Mononuclear cell (primary cell): ENCODE measurements around the gene TLK2. TPM values are rescaled to one million over a fixed set of nuclear protein-coding genes. Genes with fewer than 3 reads are reported as not detected.
"Not testable (repeated sequence)": the region's sequence is repeated elsewhere in the genome, so short reads cannot be mapped to it uniquely, and the experiment has no call there.

ENCODE experiments used
- H3K27me3 ChIP-seq: 2 replicates; pipeline ENCODE4 v1.6.0; 2011; ENCODE audit warnings: low read length, control low read depth; ENCODE audit not compliant: insufficient read depth
- H3K4me1 ChIP-seq: 2 replicates; pipeline ENCODE4 v1.5.1; 2011; ENCODE audit warnings: mild to moderate bottlenecking, low read length, control low read depth; ENCODE audit not compliant: insufficient read depth
- H3K4me3 ChIP-seq: 2 replicates; pipeline ENCODE4 v1.5.1; 2011; ENCODE audit warnings: mild to moderate bottlenecking, low read length, moderate library complexity
- H3K9me3 ChIP-seq: 2 replicates; pipeline ENCODE4 v1.5.1; 2011; ENCODE audit warnings: low read depth, mild to moderate bottlenecking, control low read depth, low read length
- total RNA-seq: library from RNA; depleted of rRNA; stranded (reverse); fragments of >200 nt; gene quantifications from one replicate; pipeline ENCODE4 v1.2.3, GENCODE V29; 2012

The TLK2 gene
- total RNA-seq, 1 donor, result 69.5 TPM

DNA sequence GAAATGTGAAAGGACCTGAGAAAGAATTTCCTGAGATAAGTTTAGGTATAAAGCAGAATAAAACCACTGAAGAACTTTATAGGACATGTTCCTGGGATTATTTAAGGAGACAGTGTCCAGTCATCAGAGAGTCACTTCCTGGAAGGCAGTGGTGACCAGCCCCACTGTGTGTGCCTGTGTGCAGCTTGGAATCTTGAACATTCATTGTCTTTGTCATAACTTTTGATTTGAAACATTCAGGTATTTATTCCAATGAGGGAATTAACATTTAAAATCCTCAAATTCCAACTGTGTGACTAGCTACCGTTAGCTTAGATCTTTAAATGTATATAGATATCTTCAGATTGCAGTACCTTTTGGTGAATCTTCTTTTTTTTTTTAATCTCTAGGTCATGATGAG is 87.2 kb downstream of the TLK2 start:
- H3K27me3 ChIP-seq, result no peaks in the 10 kb centered on the region
- H3K4me1 ChIP-seq, result no peaks in the 10 kb centered on the region
- no peak overlapping the region for H3K4me3 ChIP-seq
- no peaks in the 10 kb centered on the region for H3K9me3 ChIP-seq

DNA sequence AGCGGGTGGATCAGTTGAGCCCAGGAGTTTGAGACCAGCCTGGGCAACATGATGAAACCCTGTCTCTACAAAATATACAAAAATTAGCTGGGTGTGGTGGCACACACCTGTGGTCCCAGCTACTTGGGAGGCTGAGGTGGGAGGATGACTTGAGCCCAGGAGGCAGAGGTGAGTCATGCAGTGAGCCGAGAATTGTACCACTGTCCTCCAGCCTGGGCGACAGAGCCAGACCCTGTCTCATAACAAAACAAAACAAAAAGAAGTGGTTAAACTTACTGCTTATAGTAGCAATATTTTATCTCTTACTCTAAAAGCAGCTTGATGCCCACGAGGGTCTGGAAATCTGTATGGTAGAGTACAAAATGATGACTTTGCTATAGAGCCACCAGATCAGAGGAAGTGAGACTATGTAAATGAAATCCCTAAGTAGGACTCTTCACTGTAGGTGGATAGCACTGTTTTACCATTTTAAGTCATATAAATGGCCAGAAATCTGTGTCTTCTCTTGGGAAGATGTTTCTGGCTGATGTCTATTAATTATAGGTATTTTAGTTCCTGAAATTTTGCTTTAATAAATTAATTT is 88.5 kb downstream of the TLK2 start:
- H3K27me3 ChIP-seq, result no peaks in the 10 kb centered on the region

DNA sequence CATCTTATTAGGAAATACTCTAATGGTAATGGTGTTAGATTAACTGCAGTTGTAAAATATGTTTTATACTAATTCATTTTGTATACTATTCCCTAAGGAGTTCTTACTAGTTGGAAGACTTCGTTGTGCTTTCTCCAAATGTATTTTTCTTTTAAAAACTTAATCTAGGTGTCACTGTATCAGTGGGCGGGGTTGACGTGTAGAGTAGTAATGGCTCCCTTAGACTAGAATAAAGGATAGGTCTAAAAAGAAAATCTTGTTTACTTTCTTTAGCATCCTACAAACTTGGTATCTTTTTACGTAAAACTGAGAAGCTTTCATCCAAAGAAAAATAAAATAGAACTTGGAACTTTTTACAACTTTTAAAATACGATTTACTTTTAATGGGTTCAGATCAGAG is 93.9 kb downstream of the TLK2 start:
- Histone ChIP-seq H3K4me3 (no peak overlapping the region), H3K9me3 (no peaks in the 10 kb centered on the region), H3K4me1 (no peaks in the 10 kb centered on the region), H3K27me3 (no peaks in the 10 kb centered on the region)

More for the DNA sequence above, 88.5 kb downstream of the TLK2 start:
- H3K4me1 ChIP-seq, result no peaks in the 10 kb centered on the region
- no peaks in the 10 kb centered on the region for H3K9me3 ChIP-seq
- H3K4me3 ChIP-seq, result no peak overlapping the region

DNA sequence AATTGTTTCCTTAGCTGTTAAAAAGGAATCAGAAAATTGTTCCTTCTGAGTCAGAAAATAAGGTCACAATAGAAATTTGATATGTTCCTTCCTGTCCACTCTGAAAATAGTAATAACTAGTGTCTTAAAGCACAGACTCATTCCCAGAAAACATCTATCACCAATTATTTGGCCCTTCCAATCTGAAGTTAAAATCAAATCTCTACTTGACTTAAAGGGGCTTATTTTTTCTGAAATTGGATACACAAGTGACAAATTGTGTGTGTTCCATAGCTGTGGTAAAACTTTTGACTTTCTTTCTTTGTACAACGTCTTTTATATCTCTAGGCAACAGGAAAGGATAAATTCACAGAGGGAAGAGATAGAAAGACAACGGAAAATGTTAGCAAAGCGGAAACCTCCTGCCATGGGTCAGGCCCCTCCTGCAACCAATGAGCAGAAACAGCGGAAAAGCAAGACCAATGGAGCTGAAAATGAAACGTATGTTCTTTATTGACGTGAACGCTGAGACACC is 94.3 kb downstream of the TLK2 start:
- Histone ChIP-seq H3K9me3 (no peaks in the 10 kb centered on the region), H3K4me3 (no peak overlapping the region), H3K27me3 (no peaks in the 10 kb centered on the region), H3K4me1 (no peaks in the 10 kb centered on the region)

DNA sequence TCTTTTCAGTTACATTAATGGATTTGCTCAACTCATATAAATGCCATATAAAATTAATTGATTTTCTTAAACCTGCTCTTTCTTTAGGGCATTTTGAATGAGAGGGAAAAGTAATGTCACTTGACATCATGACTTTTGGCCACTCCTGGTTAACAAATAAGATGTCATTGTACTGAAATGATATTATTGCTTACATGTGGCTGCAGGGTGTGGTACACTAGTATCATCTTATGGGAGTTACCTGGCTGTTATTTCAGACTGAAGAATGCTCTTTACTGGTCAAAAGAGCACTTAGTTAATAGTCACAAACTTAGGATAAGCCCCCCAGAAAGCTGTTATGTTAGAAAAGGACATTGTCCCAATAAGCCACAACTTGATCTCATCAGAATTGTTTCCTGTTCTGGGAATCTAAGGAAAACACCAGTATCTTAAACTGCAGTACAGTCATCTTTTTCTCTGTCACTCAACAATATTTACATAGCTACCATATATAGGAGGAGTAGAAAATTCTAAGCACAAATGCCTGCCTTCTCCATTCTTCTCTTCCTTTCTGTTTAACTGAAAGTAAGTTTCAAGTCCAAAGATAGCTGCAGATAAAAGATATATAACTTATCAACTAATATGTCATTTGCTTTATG is 95.0 kb downstream of the TLK2 start:
- H3K9me3 ChIP-seq, result no peaks in the 10 kb centered on the region
- H3K4me1 ChIP-seq, result no peaks in the 10 kb centered on the region
- H3K4me3 ChIP-seq, result no peak overlapping the region
- no peaks in the 10 kb centered on the region for H3K27me3 ChIP-seq

DNA sequence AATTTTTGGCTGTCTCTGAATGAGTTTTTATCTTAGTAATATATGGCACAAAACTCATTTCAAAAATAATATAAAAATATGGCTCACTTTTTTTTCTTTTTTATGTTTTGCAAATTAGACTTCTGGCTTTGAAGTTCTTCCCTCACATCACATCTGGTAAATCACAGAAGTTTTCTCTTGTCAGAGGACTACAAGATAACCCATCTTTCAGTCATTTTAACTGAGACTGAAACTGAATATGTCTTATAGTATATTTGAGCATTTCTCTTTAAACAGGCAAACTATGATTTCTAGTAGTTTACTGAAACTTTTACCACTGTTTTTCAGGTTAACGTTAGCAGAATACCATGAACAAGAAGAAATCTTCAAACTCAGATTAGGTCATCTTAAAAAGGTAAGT is 97.8 kb downstream of the TLK2 start:
- Histone ChIP-seq H3K9me3 (no peaks in the 10 kb centered on the region), H3K4me1 (no peaks in the 10 kb centered on the region), H3K27me3 (no peaks in the 10 kb centered on the region), H3K4me3 (no peak overlapping the region)

DNA sequence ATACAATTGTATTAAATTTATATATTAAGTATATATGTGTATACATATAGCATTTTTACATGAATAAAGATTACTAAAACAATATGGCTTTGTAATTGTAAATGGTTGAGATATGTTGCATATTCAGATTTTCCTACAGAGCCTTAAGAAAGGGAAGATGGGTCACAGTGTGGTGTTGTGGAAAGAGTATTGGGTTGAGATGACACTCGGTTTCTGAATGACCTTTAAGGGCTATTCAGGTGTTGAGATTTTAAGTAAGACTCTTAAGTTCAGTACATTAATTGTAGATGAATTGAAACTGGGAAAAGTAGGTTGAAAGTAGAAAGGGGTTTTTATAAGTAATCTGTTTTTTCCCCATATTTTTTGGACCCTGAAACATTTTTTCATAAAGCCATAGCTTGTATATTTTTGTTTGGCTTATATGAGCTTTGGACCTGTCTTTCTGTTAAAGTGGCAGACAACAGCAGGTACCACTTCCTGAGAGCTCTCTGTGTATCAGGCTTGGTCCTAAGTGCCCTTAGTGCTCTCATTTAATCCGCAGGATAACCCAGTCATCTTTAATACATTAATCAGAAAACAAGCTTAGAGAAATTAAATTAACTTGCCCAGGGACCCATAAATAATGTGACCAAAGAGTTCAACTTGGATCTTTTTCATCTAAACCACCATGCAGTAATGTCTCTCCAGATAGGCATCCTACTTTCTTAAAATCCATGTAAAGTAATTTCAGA is 100.3 kb downstream of the TLK2 start:
- no peaks in the 10 kb centered on the region for H3K4me1 ChIP-seq
- no peaks in the 10 kb centered on the region for H3K27me3 ChIP-seq
- no peaks in the 10 kb centered on the region for H3K9me3 ChIP-seq
- no peak overlapping the region for H3K4me3 ChIP-seq

DNA sequence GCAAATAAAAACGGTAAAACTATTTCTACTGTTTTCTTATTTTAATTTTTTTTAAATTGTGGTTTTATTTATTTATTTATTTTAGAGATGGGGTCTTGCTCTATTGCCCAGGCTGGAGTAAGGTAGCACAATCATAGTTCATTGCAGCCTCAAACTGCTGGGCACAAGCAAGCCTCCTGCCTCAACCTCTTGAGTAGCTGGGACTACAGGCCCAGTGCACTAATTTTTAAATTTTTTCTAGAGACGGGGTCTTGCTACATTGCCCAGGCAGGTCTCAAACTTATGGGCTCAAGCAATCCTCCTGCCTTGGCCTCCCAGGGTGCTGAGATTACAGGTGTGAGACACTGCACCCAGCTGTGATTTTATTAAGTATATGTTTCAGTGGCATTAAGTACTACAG is 102.3 kb downstream of the TLK2 start:
- H3K4me3 ChIP-seq, result no peak overlapping the region
- no peaks in the 10 kb centered on the region for H3K4me1 ChIP-seq
- H3K9me3 ChIP-seq, result no peaks in the 10 kb centered on the region
- no peaks in the 10 kb centered on the region for H3K27me3 ChIP-seq

DNA sequence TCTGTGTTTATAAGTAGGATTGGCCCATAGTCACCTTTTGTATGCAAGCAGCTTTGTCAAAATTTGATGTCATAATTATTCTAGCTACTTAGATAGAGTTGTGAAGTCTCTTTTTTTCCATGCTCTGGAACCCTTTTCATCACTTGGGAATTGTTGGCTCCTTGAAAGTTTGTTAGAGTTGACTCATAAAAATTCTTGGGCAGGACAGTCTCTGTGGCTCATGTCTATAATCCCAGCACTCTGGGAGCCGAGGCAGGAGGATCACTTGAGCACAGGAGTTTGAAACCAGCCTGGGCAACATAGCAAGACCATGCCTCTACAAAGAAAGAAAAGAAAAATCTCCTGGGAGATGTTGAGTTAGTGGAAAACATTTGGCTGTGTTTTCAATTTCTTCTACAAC is 103.1 kb downstream of the TLK2 start:
- H3K4me3 ChIP-seq, result no peak overlapping the region

DNA sequence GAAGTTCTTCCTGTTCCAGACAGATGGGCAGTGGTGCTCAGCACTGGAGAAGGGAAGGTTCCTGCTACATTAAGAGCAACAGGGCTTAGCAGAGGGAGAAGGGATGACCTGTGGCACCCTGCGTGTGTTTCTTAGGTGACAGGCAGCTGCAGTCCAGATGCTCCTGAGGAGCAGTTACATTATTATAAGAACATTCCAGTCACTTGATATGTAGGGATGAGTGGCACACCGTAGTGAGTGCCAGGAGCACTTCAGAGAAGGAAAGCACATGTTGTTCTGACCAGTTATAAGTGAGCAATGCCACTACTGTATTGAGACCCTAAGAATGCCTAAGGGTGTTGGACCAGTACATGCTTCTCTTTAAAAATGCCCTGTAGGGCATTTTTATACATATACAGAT is 108.9 kb downstream of the TLK2 start:
- Histone ChIP-seq H3K4me1 (no peaks in the 10 kb centered on the region), H3K4me3 (no peak overlapping the region), H3K27me3 (no peaks in the 10 kb centered on the region), H3K9me3 (no peaks in the 10 kb centered on the region)

More for the DNA sequence above, 103.1 kb downstream of the TLK2 start:
- no peaks in the 10 kb centered on the region for H3K27me3 ChIP-seq
- no peaks in the 10 kb centered on the region for H3K9me3 ChIP-seq
- H3K4me1 ChIP-seq, result no peaks in the 10 kb centered on the region

DNA sequence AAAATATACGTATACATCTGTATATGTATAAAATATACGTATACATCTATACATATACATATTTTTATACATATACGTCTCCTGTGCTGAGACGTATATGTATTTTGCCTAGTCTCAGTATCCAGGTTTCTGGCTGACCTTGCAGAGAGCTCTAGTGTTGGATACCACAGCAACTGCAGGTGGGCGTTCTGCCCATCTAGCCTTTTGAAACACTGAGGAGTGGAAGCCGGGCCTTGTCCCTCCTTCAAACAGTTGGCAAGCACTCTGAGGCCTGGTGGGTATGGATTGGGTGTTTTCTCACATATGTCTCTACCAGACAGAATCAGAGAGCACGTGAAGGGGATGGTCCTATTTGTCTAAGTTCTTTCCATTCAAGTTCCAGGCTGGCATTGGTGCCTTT is 109.5 kb downstream of the TLK2 start:
- no peaks in the 10 kb centered on the region for H3K9me3 ChIP-seq
- no peaks in the 10 kb centered on the region for H3K4me1 ChIP-seq
- H3K27me3 ChIP-seq, result no peaks in the 10 kb centered on the region
- no peak overlapping the region for H3K4me3 ChIP-seq

DNA sequence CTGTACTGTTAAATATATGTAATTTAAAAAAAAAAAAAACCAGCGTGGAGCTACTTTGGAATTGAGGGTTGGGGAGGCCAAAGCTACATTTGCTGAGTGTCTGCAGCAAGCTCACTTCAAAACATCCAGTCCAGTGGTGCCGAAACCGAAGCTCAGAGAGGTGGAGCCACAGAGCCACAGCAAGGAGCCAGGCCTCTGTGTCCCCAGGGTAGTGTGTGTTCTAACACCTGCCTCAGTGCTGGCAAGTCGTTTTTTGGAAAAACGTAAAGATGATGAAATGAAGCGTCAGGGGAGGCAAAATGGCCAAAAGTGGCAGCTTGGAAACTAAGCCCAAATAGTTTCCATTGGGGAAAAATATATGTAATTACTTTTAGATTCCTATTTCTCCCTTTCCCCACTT is 112.7 kb downstream of the TLK2 start:
- Histone ChIP-seq H3K4me3 (no peak overlapping the region), H3K27me3 (no peaks in the 10 kb centered on the region), H3K4me1 (no peaks in the 10 kb centered on the region), H3K9me3 (no peaks in the 10 kb centered on the region)

DNA sequence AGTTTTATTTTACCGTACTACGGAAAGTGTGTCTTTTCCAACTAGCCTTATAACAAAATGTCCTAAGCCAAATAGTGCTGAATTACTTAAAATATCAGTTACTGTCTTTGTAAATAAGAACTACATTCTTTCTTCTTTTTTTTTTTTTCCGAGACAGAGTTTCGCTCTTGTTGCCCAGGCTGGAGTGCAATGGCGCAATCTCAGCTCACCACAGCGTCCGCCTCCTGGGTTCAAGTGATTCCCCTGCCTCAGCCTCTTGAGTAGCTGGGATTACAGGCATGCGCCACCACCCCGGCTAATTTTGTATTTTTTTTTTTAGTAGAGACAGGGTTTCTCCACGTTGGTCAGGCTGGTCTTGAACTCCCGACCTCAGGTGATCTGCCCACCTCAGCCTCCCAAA is 113.2 kb downstream of the TLK2 start:
- H3K4me3 ChIP-seq, H3K27me3 ChIP-seq, H3K9me3 ChIP-seq, H3K4me1 ChIP-seq: not testable (repeated sequence)

DNA sequence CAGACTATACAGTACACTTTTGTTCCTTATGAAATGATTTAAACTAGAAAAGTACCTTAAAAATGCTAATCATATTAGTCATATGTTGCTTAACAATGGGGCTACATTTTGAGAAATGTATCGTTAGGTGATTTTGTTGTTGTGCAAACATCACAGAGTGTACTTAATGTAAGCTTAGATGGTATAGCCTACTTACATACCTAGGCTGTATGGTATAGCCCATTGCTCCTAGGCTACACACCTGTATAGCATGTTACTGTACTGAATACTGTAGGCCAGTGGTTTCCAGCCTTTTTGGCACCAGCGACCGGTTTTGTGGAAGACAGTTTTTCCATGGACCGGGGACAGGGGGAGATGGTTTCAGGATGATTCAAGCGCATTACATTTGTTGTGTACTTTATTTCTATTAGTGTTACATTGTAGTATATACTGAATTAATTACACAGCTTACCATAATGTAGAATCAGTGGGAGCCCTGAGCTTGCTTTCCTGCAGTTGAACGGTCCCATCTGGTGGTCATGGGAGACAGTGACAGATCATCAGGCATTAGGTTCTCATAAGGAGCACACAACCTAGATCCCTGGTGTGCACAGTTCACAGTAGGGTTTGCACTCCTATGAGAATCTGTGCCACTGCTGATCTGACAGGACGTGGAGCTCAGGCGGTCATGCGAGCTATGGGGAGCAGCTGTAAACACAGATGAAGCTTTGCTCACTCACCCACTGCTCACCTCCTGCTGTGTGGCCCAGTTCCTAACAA is 113.9 kb downstream of the TLK2 start:
- H3K27me3 ChIP-seq, result no peaks in the 10 kb centered on the region
- no peaks in the 10 kb centered on the region for H3K9me3 ChIP-seq
- no peak overlapping the region for H3K4me3 ChIP-seq
- no peaks in the 10 kb centered on the region for H3K4me1 ChIP-seq

DNA sequence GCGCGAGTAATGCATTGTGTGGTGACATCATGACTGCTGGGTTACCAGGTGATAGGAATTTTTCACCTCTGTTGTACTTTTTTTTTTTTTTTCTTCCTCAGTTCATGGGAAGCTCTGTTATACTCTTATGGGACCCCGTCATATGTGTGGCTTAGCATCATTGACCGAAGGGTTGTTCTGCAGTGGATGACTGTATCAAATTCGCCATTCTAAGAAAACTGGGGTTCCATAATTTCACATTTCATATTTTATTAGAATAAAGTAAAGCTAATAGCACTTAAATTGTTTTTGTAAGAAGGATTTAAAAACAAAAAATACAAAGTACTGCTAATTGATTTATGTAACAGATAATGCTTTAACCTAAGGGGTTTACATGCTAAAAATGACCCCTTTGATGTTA is 116.9 kb downstream of the TLK2 start:
- H3K27me3 ChIP-seq, result no peaks in the 10 kb centered on the region
- no peaks in the 10 kb centered on the region for H3K9me3 ChIP-seq
- H3K4me3 ChIP-seq, result no peak overlapping the region
- H3K4me1 ChIP-seq, result no peaks in the 10 kb centered on the region
